A673 (cell line): ENCODE measurements around the gene MTR. TPM values are rescaled to one million over a fixed set of nuclear protein-coding genes. Genes with fewer than 3 reads are reported as not detected.

ENCODE experiments used
- BruUV-seq: library from RNA; stranded (reverse); fragments of 400-500 nt; replicated peaks from 2 replicates; lab custom pipeline; 2021; lab: Mats Ljungman, UMichigan
- CTCF ChIA-PET: fragments of 300-600 bp; sonication (Branson Sonifier 250); formaldehyde crosslinking; loops from one replicate; lab custom pipeline; 2022; ENCODE audit warnings: antibody characterized with exemption; lab: Charles Lee
- POLR2A ChIA-PET: fragments of 300-600 bp; sonication (Branson Sonifier 250); formaldehyde crosslinking; loops from one replicate; lab custom pipeline; 2022; ENCODE audit warnings: antibody characterized with exemption; ENCODE audit not compliant: low non-redundant PET; lab: Charles Lee
- DNase-seq: peaks from one replicate; pipeline ENCODE4 v3.0.0-alpha.2; 2015; ENCODE audit warnings: low spot score
- H3K27ac ChIP-seq: fragments of 200-600 bp; sonication (generic); 2 replicates; pipeline ENCODE4 v1.5.1; 2016; ENCODE audit warnings: mixed run types, low read depth, mild to moderate bottlenecking, mixed read lengths, antibody characterized with exemption, low read length; ENCODE audit not compliant: poor library complexity, severe bottlenecking
- H3K27me3 ChIP-seq: fragments of 200-600 bp; sonication (generic); replicated peaks from 2 replicates; pipeline ENCODE4 v1.6.1; 2017; ENCODE audit warnings: mixed run types, low read depth, mild to moderate bottlenecking, mixed read lengths, antibody characterized with exemption, low read length; ENCODE audit not compliant: insufficient read depth, poor library complexity
- H3K36me3 ChIP-seq: fragments of 200-600 bp; sonication (generic); 2 replicates; pipeline ENCODE4 v1.6.1; 2016; ENCODE audit warnings: mixed run types, mild to moderate bottlenecking, mixed read lengths, antibody characterized with exemption, low read length; ENCODE audit not compliant: insufficient read depth, poor library complexity, severe bottlenecking
- H3K4me1 ChIP-seq: fragments of 200-600 bp; sonication (generic); 2 replicates; pipeline ENCODE4 v1.6.1; 2017; ENCODE audit warnings: mixed run types, mild to moderate bottlenecking, mixed read lengths, antibody characterized with exemption, low read length; ENCODE audit not compliant: insufficient read depth, poor library complexity, severe bottlenecking
- H3K4me3 ChIP-seq: fragments of 200-600 bp; sonication (generic); 2 replicates; pipeline ENCODE4 v1.5.1; 2016; ENCODE audit warnings: low read depth, mixed run types, mild to moderate bottlenecking, mixed read lengths, low read length; ENCODE audit not compliant: poor library complexity, severe bottlenecking
- H3K9me3 ChIP-seq: fragments of 200-600 bp; sonication (generic); 2 replicates; pipeline ENCODE4 v1.6.1; 2016; ENCODE audit warnings: mixed run types, low read depth, mild to moderate bottlenecking, mixed read lengths, antibody characterized with exemption, low read length; ENCODE audit not compliant: poor library complexity, severe bottlenecking
- CTCF ChIP-seq: fragments of 300-800, 200-600 bp; sonication (generic); conservative IDR thresholded peaks from 2 replicates; pipeline ENCODE4 v1.5.1; 2017; ENCODE audit warnings: low read depth, mild to moderate bottlenecking, antibody characterized with exemption, low read length, moderate library complexity, mixed read lengths
- EZH2 ChIP-seq: fragments of 200-600 bp; sonication (generic); IDR thresholded peaks from 2 replicates; pipeline ENCODE4 v1.6.1; 2017; ENCODE audit warnings: borderline replicate concordance, low read depth, mild to moderate bottlenecking, mixed read lengths, antibody characterized with exemption, low read length; ENCODE audit not compliant: poor library complexity, severe bottlenecking
- intact Hi-C: fragments of 100-400 bp; cut with micrococcal nuclease; formaldehyde crosslinking; loops from one replicate; pipeline ENCODE4 v1.10.0; 2022; ENCODE audit not compliant: unreplicated experiment
- total RNA-seq: library from RNA; stranded (reverse); gene quantifications from 2 replicates; pipeline ENCODE4 v1.2.3, GENCODE V29; 2021

MTR gene
- total RNA-seq, 1 experiment from 2014 or later = 36.0 TPM

GRCh38 chr1:236862615-236863211, 67.6 kb downstream of the MTR start:
- Histone ChIP-seq H3K27me3 (no peaks in the 10 kb centered on the region), H3K36me3 (peaks cover 16% of the 10 kb centered on the region), H3K4me1 (no peaks in the 10 kb centered on the region), H3K9me3 (no peaks in the 10 kb centered on the region), H3K4me3 (no peak overlapping the region), H3K27ac (no peak overlapping the region)
- no peak for TF ChIP-seq EZH2
- TF ChIP-seq CTCF = no peak
- DNase-seq = no peak
- POLR2A ChIA-PET = no interaction called here
- CTCF ChIA-PET = no interaction called here
- BruUV-seq = no TSS peak
- intact Hi-C loops = no loop called here

GRCh38 chr1:236864211-236864610, 69.1 kb downstream of the MTR start:
- Histone ChIP-seq H3K36me3 (peaks cover 20% of the 10 kb centered on the region), H3K4me1 (no peaks in the 10 kb centered on the region), H3K27me3 (no peaks in the 10 kb centered on the region), H3K27ac (no peak overlapping the region), H3K9me3 (no peaks in the 10 kb centered on the region), H3K4me3 (no peak overlapping the region)
- ChIA-PET POLR2A (no interaction called here), CTCF (no interaction called here)
- DNase-seq = no peak
- no TSS peak for BruUV-seq
- intact Hi-C loops = no loop called here
- TF ChIP-seq EZH2 = no peak
- no peak for TF ChIP-seq CTCF

GRCh38 chr1:236864996-236865817, 70.1 kb downstream of the MTR start:
- Histone ChIP-seq H3K27ac (no peak overlapping the region), H3K4me1 (no peaks in the 10 kb centered on the region), H3K9me3 (no peaks in the 10 kb centered on the region), H3K36me3 (peaks cover 20% of the 10 kb centered on the region), H3K4me3 (no peak overlapping the region), H3K27me3 (no peaks in the 10 kb centered on the region)
- intact Hi-C loops = no loop called here
- POLR2A ChIA-PET = no interaction called here
- BruUV-seq = no TSS peak
- no peak for DNase-seq
- CTCF ChIA-PET = no interaction called here
- no peak for TF ChIP-seq EZH2
- no peak for TF ChIP-seq CTCF
